ENCODE data around the gene RSF1. TPM values are rescaled to one million over a fixed set of nuclear protein-coding genes. Genes with fewer than 3 reads are reported as not detected.
A peak's percentile ranks its signal among the peaks of the same experiment; 100 is the strongest.

RSF1 gene
- total RNA-seq, 2 donors from 2014 or later, result 80.8 to 87.1 TPM

DNA sequence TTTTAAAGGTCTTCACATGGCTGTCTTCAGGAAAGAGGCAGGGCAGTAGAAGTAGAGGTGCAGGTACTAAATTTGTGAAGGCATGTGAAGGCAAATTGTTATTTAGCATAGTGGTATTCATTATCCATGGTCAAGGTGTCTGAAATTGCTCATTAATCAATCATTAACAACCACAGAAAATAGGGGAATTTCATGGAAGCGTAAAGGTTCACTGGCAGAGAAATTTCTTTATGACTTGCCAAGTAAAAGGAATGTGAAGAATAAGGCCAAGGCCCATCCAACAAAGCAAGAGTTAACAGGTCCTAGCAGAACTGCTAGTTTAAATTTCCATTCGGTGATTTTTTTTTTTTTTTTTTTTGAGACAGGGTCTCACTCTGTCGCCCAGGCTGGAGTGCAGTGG lies 59.0 kb downstream of the RSF1 start:
- Mint-ChIP-seq H3K4me1 (peaks cover 24% of the 10 kb centered on the region), H3K27me3 (no peaks in the 10 kb centered on the region), H3K4me3 (no peak overlapping the region), H3K27ac (no peak overlapping the region), H3K36me3 (ENCODE audit: low read depth) (peaks cover 9% of the 10 kb centered on the region)
- no peaks in the 10 kb centered on the region for H3K9me3 ChIP-seq (ENCODE audit: control insufficient read depth, low read length, poor library complexity, severe bottlenecking)
- ATAC-seq (no peak), DNase-seq (no peak)

DNA sequence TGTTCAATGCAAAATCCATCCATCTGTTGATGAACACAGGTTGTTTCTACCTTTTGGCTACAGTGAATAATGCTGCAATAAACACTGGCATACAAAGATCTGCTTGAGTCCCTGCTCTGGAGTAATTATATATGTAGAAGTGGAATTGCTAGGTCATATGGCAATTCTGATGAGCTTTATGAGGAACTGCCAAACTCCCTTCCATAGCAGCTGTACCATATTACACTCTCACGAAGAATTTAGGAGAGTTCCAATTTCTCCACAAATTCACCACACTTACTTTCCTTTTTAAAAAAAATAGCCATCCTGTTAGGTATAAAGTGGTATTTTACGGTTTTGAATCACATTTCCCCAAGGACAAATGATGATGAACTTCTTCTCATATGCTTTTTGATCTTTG lies 62.2 kb downstream of the RSF1 start:
- H3K27ac Mint-ChIP-seq, result no peak overlapping the region
- no peaks in the 10 kb centered on the region for H3K9me3 ChIP-seq (ENCODE audit: control insufficient read depth, low read length, poor library complexity, severe bottlenecking)
- ATAC-seq, result no peak
- peaks cover 22% of the 10 kb centered on the region for H3K4me1 Mint-ChIP-seq
- DNase-seq, result no peak
- no peak overlapping the region for H3K4me3 Mint-ChIP-seq
- H3K27me3 Mint-ChIP-seq, result no peaks in the 10 kb centered on the region
- H3K36me3 Mint-ChIP-seq (ENCODE audit: low read depth), result peaks cover 14% of the 10 kb centered on the region

DNA sequence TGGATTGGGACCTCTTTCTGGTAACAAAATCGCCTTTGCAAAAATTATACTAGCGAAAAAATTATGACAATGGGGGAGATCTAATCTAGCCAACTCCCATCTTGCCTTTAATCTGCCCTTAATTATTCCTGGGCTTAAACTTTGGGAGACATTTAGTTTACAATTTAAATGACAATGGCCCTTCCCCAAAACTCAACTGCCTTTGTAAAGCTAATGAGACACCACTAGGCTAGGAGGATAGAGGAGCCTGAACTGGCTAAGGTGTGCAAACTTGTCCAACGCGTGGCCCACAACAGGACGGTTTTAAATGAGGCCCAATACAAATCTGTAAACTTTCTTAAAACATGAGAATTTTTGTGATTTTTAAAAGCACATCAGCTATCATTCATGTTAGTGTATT lies 67.3 kb downstream of the RSF1 start:
- ATAC-seq (no peak), DNase-seq (no peak)
- H3K27me3 Mint-ChIP-seq, result no peaks in the 10 kb centered on the region
- peaks cover 23% of the 10 kb centered on the region for H3K4me1 Mint-ChIP-seq
- no peaks in the 10 kb centered on the region for H3K9me3 ChIP-seq (ENCODE audit: control insufficient read depth, low read length, poor library complexity, severe bottlenecking)
- no peak overlapping the region for H3K4me3 Mint-ChIP-seq
- H3K27ac Mint-ChIP-seq, result no peak overlapping the region
- peaks cover 8% of the 10 kb centered on the region for H3K36me3 Mint-ChIP-seq (ENCODE audit: low read depth)

DNA sequence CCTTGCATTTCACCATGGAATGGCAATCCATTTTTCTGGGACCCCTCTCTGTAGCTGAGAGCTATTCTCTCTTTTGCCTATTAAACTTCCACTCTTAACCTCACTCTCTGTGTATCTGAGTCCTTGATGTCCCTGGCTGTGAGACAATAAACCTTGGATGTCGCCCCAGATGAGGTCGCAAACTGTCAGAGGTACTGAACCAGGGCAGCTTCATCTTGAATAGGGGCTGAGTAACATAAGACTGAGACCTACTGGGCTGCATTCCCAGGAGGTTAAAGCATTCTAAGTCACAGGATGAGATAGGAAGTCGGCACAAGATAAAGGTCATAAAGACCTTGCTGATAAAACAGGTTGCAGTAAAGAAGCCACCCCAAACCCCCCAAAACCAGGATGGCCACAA lies 68.0 kb downstream of the RSF1 start:
- H3K4me1 Mint-ChIP-seq, result peaks cover 27% of the 10 kb centered on the region
- ATAC-seq (no peak), DNase-seq (no peak)
- no peaks in the 10 kb centered on the region for H3K27me3 Mint-ChIP-seq
- H3K4me3 Mint-ChIP-seq, result no peak overlapping the region
- H3K36me3 Mint-ChIP-seq (ENCODE audit: low read depth), result peaks cover 8% of the 10 kb centered on the region
- H3K9me3 ChIP-seq (ENCODE audit: control insufficient read depth, low read length, poor library complexity, severe bottlenecking), result no peaks in the 10 kb centered on the region
- no peak overlapping the region for H3K27ac Mint-ChIP-seq

DNA sequence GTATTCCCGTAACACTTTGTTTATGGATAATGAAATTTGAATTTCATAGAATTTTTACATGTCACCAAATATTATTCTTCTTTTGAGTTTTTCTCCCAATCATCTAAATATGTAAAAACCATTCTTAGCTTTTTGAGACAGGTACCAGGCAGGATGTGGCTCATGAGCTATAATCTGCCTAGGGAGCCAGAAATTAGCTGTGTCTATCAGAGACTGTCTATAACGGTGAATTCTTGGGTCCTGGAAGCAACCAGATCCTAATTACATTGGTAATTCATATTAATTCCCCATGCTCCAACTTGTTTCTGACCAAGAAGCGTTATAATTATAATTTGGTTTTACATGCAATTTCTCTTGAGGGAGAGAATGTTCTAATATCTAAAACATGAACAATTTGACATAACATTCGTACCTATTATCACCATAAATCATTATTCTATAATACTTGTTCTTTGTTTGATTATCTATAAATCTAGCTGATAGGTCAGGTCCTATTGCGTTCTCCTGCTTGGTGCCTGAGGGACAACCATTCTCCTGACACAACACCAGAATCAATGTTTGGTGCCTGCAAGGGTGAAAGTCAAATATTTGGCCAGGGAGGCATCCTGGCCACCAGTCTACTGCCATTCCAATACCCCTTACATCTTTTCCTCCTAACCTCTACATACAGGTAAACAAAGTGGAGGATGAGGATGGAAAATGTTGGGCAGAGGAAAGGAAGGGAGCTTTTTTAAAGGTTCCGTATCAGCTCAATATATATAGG lies 69.9 kb downstream of the RSF1 start:
- H3K4me3 Mint-ChIP-seq, result no peak overlapping the region
- DNase-seq (no peak), ATAC-seq (no peak)
- no peak overlapping the region for H3K27ac Mint-ChIP-seq
- no peaks in the 10 kb centered on the region for H3K27me3 Mint-ChIP-seq
- H3K9me3 ChIP-seq (ENCODE audit: control insufficient read depth, low read length, poor library complexity, severe bottlenecking), result no peaks in the 10 kb centered on the region
- peaks cover 19% of the 10 kb centered on the region for H3K4me1 Mint-ChIP-seq
- peaks cover 3% of the 10 kb centered on the region for H3K36me3 Mint-ChIP-seq (ENCODE audit: low read depth)

DNA sequence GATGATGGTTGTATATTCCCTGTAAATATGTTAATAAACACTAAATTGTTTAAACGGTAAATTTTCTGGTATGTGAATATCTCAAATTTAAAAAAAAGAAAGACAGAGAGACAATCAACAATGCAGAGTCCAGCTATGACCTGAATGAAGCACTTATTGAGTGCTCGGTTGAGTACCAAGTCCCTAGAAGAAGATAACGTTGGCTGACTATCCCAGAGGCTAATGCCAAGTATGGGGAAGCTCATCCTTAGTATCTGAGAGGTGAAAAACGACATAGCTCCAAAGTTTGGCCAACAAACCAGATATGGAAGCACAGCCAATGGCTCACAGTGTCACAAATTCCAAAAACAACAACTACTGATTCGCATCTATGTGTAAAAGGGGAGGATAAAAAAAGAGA lies 71.3 kb downstream of the RSF1 start:
- ATAC-seq, result no peak
- Mint-ChIP-seq H3K36me3 (ENCODE audit: low read depth) (no peaks in the 10 kb centered on the region), H3K27ac (no peak overlapping the region), H3K27me3 (no peaks in the 10 kb centered on the region), H3K4me3 (no peak overlapping the region), H3K4me1 (peaks cover 18% of the 10 kb centered on the region)
- H3K9me3 ChIP-seq (ENCODE audit: control insufficient read depth, low read length, poor library complexity, severe bottlenecking), result no peaks in the 10 kb centered on the region
- no peak for DNase-seq

DNA sequence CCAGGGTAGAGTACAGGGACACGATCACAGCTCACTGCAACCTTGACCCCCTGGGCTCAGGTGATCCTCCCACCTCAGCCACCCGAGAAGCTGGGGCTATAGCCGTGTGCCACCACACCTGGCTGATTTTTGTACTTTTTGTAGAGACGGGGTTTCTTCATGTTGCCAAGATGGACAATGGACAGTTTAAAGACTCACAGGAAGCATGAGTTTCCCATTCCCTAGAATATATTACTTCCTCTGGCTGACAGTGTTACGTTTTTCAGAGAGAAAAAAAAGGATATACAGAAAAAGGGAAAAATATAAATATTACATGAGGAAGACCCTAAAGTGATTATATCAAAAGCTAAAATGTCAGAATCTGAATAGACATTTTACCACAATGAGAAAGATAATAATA lies 72.3 kb downstream of the RSF1 start:
- peaks cover 18% of the 10 kb centered on the region for H3K4me1 Mint-ChIP-seq

DNA sequence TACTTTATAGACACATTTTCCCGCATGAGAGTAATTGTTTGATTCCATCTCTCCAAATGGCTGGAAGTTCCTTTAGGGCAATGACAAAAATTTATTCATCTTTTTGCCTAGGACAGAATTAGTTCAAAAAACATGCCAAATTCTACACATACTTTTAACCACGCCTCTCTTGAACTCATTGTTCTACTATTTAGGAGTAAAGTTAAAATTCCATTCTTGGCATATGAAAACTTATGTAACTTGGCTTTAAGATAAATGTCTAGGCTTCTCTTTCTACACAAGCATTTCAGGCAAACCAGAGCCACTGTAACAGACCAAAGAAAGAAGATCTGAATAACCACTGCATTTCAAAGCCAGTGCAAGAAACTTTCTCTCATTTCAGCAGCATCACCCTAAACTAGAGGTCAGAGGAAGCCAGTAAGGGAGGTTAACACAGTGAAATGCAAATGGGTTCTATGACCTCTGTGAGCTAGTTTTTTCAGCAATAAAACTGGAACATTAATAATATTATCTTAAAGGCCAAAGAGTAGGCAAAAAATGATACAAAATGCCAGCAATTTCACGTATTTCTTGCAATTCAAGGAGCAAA lies 73.0 kb downstream of the RSF1 start:
- ATAC-seq (no peak), DNase-seq (no peak)
- Mint-ChIP-seq H3K4me3 (no peak overlapping the region), H3K27ac (peak overlapping the region; percentile 6), H3K4me1 (peaks cover 17% of the 10 kb centered on the region), H3K27me3 (no peaks in the 10 kb centered on the region), H3K36me3 (ENCODE audit: low read depth) (no peaks in the 10 kb centered on the region)
- no peaks in the 10 kb centered on the region for H3K9me3 ChIP-seq (ENCODE audit: control insufficient read depth, low read length, poor library complexity, severe bottlenecking)

More for the DNA sequence above, 72.3 kb downstream of the RSF1 start:
- H3K27ac Mint-ChIP-seq, result peak overlapping the region; percentile 19
- ATAC-seq (no peak), DNase-seq (no peak)
- H3K9me3 ChIP-seq (ENCODE audit: control insufficient read depth, low read length, poor library complexity, severe bottlenecking), result no peaks in the 10 kb centered on the region
- no peak overlapping the region for H3K4me3 Mint-ChIP-seq
- H3K36me3 Mint-ChIP-seq (ENCODE audit: low read depth), result no peaks in the 10 kb centered on the region
- no peaks in the 10 kb centered on the region for H3K27me3 Mint-ChIP-seq

DNA sequence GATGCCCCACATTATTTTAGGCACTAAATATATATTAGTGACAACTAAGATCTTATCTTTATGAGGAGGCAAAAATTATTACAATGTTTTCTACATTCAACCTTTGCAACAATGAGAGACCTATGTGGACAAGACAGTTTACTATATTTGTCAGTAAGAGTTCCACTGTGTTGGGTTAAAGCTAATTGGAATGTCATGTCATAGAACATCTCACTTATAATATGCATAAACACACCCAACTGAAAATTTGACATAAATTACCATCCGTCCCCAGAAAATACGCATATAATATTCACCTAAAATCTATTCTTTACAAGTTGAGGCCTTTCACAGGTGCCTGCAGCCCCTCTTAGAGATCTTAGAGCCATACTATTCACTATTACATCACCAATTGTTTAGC lies 84.0 kb downstream of the RSF1 start:
- no peak overlapping the region for H3K4me3 Mint-ChIP-seq
- H3K4me1 Mint-ChIP-seq, result no peaks in the 10 kb centered on the region
- H3K36me3 Mint-ChIP-seq (ENCODE audit: low read depth), result peaks cover 14% of the 10 kb centered on the region
- no peaks in the 10 kb centered on the region for H3K9me3 ChIP-seq (ENCODE audit: control insufficient read depth, low read length, poor library complexity, severe bottlenecking)
- no peaks in the 10 kb centered on the region for H3K27me3 Mint-ChIP-seq
- no peak for DNase-seq
- H3K27ac Mint-ChIP-seq, result no peak overlapping the region
- no peak for ATAC-seq

DNA sequence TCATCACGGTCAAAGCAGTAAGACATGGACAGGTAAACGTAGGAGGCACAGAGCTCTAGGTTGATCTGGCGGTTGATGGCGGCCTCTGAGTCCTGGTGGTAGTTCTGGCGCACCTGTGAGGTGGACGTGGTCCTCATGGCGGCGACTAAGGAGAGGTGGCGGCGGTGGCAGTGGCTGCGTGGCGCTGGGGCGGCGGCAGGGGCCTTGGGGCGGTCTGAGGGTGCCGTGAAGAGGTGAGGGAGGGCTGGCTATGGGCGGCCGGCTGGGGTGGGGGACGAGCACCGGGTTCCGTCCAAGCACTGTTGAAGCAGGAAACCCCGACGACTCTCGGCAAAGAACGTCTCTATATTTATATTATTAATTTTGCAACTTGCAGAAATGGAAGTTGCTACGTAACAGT lies 85.6 kb downstream of the RSF1 start:
- H3K36me3 Mint-ChIP-seq (ENCODE audit: low read depth), result peaks cover 14% of the 10 kb centered on the region
- H3K27ac Mint-ChIP-seq, result no peak overlapping the region
- H3K27me3 Mint-ChIP-seq, result no peaks in the 10 kb centered on the region
- no peaks in the 10 kb centered on the region for H3K9me3 ChIP-seq (ENCODE audit: control insufficient read depth, low read length, poor library complexity, severe bottlenecking)
- no peak overlapping the region for H3K4me3 Mint-ChIP-seq
- no peaks in the 10 kb centered on the region for H3K4me1 Mint-ChIP-seq
- ATAC-seq, result no peak
- no peak for DNase-seq

DNA sequence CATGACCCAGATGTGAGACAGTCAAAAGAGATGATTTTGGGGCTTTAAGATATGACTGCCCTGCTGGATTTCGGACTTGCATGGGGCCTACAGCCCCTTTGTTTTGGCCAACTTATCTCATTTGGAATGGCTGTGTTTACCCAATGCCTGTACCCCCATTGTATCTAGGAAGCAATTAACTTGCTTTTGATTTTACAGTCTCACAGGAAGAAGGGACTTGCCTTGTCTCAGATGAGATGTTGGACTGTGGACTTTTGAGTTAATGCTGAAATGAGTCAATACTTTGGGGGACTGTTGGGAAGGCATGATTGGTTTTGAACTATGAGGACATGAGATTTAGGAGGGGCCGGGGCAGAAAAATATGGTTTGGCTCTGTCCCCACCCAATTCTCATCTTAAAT lies 88.4 kb downstream of the RSF1 start:
- Mint-ChIP-seq H3K27me3 (no peaks in the 10 kb centered on the region), H3K4me1 (peaks cover 4% of the 10 kb centered on the region), H3K4me3 (no peak overlapping the region), H3K27ac (no peak overlapping the region), H3K36me3 (ENCODE audit: low read depth) (peaks cover 10% of the 10 kb centered on the region)
- H3K9me3 ChIP-seq (ENCODE audit: control insufficient read depth, low read length, poor library complexity, severe bottlenecking), result no peaks in the 10 kb centered on the region
- ATAC-seq (no peak), DNase-seq (no peak)

DNA sequence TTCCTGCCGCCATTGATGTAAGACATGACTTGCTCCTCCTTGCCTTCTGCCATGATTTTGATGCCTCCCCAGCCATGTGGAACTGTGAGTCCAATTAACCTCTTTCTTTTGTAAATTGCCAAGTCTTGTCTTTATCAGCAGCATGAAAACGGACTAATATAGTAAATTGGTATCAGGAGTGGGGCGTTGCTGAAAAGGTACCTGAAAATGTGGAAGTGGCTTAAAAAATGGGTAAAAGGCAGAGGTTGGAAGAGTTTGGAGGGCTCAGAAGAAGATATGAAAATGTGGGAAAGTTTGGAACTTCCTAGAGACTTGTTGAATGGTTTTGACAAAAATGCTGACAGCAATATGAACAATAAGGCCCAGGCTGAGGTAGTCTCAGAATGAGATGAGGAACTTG lies 89.7 kb downstream of the RSF1 start:
- ATAC-seq (no peak), DNase-seq (no peak)
- Mint-ChIP-seq H3K27me3 (no peaks in the 10 kb centered on the region), H3K36me3 (ENCODE audit: low read depth) (peaks cover 8% of the 10 kb centered on the region), H3K27ac (no peak overlapping the region), H3K4me3 (no peak overlapping the region), H3K4me1 (peaks cover 7% of the 10 kb centered on the region)
- H3K9me3 ChIP-seq (ENCODE audit: control insufficient read depth, low read length, poor library complexity, severe bottlenecking), result no peaks in the 10 kb centered on the region

DNA sequence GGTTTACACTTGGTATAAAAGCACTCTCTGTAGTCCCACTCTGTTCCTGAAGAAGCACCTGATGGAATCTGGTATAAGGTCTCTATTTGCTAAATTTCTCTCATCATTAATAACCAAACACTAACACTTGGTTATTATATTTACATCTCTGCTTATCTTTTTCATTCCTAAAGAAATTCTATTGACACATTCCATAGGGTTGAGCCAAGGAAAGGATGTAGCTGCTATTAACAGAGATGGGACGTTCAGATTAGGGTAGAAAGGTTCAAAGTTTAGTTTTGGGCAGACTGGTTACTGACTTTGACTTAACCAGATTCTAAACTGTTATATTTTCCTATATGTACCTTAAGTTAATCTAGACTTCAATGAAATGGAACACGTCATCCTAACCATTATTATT lies 91.5 kb downstream of the RSF1 start:
- no peaks in the 10 kb centered on the region for H3K27me3 Mint-ChIP-seq
- no peak overlapping the region for H3K4me3 Mint-ChIP-seq
- peaks cover 10% of the 10 kb centered on the region for H3K4me1 Mint-ChIP-seq
- ATAC-seq (no peak), DNase-seq (no peak)
- H3K9me3 ChIP-seq (ENCODE audit: control insufficient read depth, low read length, poor library complexity, severe bottlenecking), result no peaks in the 10 kb centered on the region
- peaks cover 8% of the 10 kb centered on the region for H3K36me3 Mint-ChIP-seq (ENCODE audit: low read depth)
- no peak overlapping the region for H3K27ac Mint-ChIP-seq

DNA sequence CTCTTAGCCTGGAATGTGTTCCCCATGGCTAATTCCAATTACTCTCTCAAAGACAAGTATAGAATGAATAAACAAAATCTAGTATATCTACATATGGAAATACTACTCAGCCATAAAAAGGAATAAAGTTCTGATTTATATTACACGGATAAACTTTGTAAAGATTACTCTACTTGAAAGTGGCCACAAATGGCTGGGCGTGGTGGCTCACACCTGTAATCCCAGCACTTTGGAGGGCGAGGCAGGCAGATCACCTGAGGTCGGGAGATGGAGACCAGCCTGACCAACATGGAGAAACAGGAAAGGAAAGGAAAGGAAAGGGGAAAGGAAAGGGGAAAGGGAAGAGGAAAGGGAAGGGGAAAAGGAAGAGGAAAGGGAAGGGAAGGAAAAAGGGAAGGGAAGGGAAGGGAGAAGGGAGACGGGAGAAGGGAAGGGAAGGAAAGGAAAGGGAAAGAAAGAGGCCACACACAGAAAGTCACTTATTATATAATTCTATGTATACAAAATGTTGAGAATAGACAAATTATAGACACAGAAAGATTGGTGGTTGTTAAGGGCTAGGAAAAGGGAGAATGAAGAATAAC lies 92.2 kb downstream of the RSF1 start:
- DNase-seq (no peak), ATAC-seq (no peak)
- Mint-ChIP-seq H3K36me3 (ENCODE audit: low read depth) (peaks cover 8% of the 10 kb centered on the region), H3K4me1 (peaks cover 10% of the 10 kb centered on the region), H3K4me3 (no peak overlapping the region), H3K27ac (no peak overlapping the region), H3K27me3 (no peaks in the 10 kb centered on the region)
- H3K9me3 ChIP-seq (ENCODE audit: control insufficient read depth, low read length, poor library complexity, severe bottlenecking), result no peaks in the 10 kb centered on the region
